GM19467 (cell line): ENCODE measurements around the gene CPHXL2.

Experiments
- ATAC-seq: cut with Tn5 transposase; IDR thresholded peaks from one replicate; pipeline ENCODE4 v1.9.1; 2021; ENCODE audit warnings: mild to moderate bottlenecking, moderate library complexity; ENCODE audit not compliant: unreplicated experiment

Gene CPHXL2

GRCh38 chr16:75676909-75677308 lies at the start of gene CPHXL2:
Gene CPHXL2 (minus strand): TSS chr16:75677009. CDS start chr16:75676999, 10 bp downstream.
- ATAC-seq: no peak

GRCh38 chr16:75726390-75726789 lies 49.6 kb upstream of the CPHXL2 start, which contains the start of gene CPHXL:
Gene CPHXL (minus strand): TSS chr16:75726490. CDS start chr16:75726442, 48 bp downstream.
- no peak for ATAC-seq

GRCh38 chr16:75718452-75718851 lies 41.6 kb upstream of the CPHXL2 start:
- ATAC-seq: no peak

GRCh38 chr16:75714661-75715060 lies 37.9 kb upstream of the CPHXL2 start:
- ATAC-seq: no peak

GRCh38 chr16:75710344-75710743 lies 33.5 kb upstream of the CPHXL2 start:
- ATAC-seq: no peak

- ATAC-seq: no peak
These were observed 26.5 kb upstream of the CPHXL2 start for GRCh38 chr16:75703306-75703705.

- ATAC-seq: no peak
These were observed 25.4 kb upstream of the CPHXL2 start for GRCh38 chr16:75702242-75702641.

GRCh38 chr16:75701361-75701760 lies 24.6 kb upstream of the CPHXL2 start, which contains the start of gene DUXB:
Gene DUXB (minus strand): TSS chr16:75701461. CDS start chr16:75701418, 43 bp downstream.
- ATAC-seq: no peak

GRCh38 chr16:75697571-75697970 lies 20.8 kb upstream of the CPHXL2 start:
- no peak for ATAC-seq

- ATAC-seq: no peak
These were observed 18.9 kb upstream of the CPHXL2 start for GRCh38 chr16:75695708-75696107.

- no peak for ATAC-seq
These were observed 10.6 kb upstream of the CPHXL2 start for GRCh38 chr16:75687361-75687760.

- no peak for ATAC-seq
These were observed 5.5 kb upstream of the CPHXL2 start for GRCh38 chr16:75682308-75682707.

GRCh38 chr16:75679366-75679765 lies 2.6 kb upstream of the CPHXL2 start:
- ATAC-seq: no peak

- no peak for ATAC-seq
These were observed 9.3 kb downstream of the CPHXL2 start for GRCh38 chr16:75667503-75667902.

- ATAC-seq: no peak
These were observed 16.0 kb downstream of the CPHXL2 start for GRCh38 chr16:75660726-75661302.

GRCh38 chr16:75660321-75660720 lies 16.5 kb downstream of the CPHXL2 start:
- ATAC-seq: no peak

- ATAC-seq: no peak
These were observed 18.6 kb downstream of the CPHXL2 start for GRCh38 chr16:75658175-75658574.

GRCh38 chr16:75653922-75654321 lies 22.9 kb downstream of the CPHXL2 start:
- ATAC-seq: no peak

- peak; percentile 29 for ATAC-seq
These were observed 28.3 kb downstream of the CPHXL2 start for GRCh38 chr16:75648265-75649076.

- peak; percentile 83 for ATAC-seq
These were observed 29.1 kb downstream of the CPHXL2 start, which contains the start of the genes KARS1 and TERF2IP for GRCh38 chr16:75647492-75648264. Gene KARS1 (minus strand): TSS chr16:75647665. CDS start chr16:75647639, 26 bp downstream. Gene TERF2IP (plus strand): TSS chr16:75647773. CDS start chr16:75647883, 110 bp downstream.

- ATAC-seq: peak; percentile 19
These were observed 29.7 kb downstream of the CPHXL2 start for GRCh38 chr16:75647112-75647491.
